BLaER1 (cell line): ENCODE measurements around the gene RNF214.

ENCODE experiments used
- H3K27ac ChIP-seq: shearing (Covaris generic); formaldehyde crosslinking; 2 replicates; pipeline ENCODE4 v1.8.1; 2022
- H3K27me3 ChIP-seq: shearing (Covaris generic); formaldehyde crosslinking; 2 replicates; pipeline ENCODE4 v1.8.1; 2022
- H3K36me3 ChIP-seq: shearing (Covaris generic); formaldehyde crosslinking; 2 replicates; pipeline ENCODE4 v1.8.1; 2022
- H3K4me1 ChIP-seq: shearing (Covaris generic); formaldehyde crosslinking; 2 replicates; pipeline ENCODE4 v1.8.1; 2022
- H3K4me2 ChIP-seq: shearing (Covaris generic); formaldehyde crosslinking; 2 replicates; pipeline ENCODE4 v1.8.1; 2022
- H3K4me3 ChIP-seq: shearing (Covaris generic); formaldehyde crosslinking; 2 replicates; pipeline ENCODE4 v1.8.1; 2022
- H3K9ac ChIP-seq: shearing (Covaris generic); formaldehyde crosslinking; 2 replicates; pipeline ENCODE4 v1.8.1; 2022
- H3K9me3 ChIP-seq: shearing (Covaris generic); formaldehyde crosslinking; 2 replicates; pipeline ENCODE4 v1.8.1; 2022
- H4K20me1 ChIP-seq: shearing (Covaris generic); formaldehyde crosslinking; 2 replicates; pipeline ENCODE4 v1.8.1; 2022
- Cebpa-rat ChIP-seq: shearing (Covaris generic); IDR thresholded peaks from 2 replicates; pipeline ENCODE4 v1.8.1; 2022

Gene RNF214

GRCh38 chr11:117305145-117305544 is 72.7 kb downstream of the RNF214 start:
- H3K27ac ChIP-seq, result no peak overlapping the region
- H3K9ac ChIP-seq, result no peak overlapping the region
- H3K4me1 ChIP-seq, result peaks cover 10% of the 10 kb centered on the region
- no peaks in the 10 kb centered on the region for H3K36me3 ChIP-seq
- no peak overlapping the region for H3K4me2 ChIP-seq
- no peak for TF ChIP-seq Cebpa-rat
- H3K4me3 ChIP-seq, result no peak overlapping the region
- no peaks in the 10 kb centered on the region for H3K9me3 ChIP-seq
- H4K20me1 ChIP-seq, result no peaks in the 10 kb centered on the region
- no peaks in the 10 kb centered on the region for H3K27me3 ChIP-seq

- Histone ChIP-seq H3K27me3 (peaks cover 6% of the 10 kb centered on the region; the same call in 1 of the 2 replicates), H3K36me3 (no peaks in the 10 kb centered on the region), H3K9ac (no peak overlapping the region), H3K4me1 (no peaks in the 10 kb centered on the region), H4K20me1 (no peaks in the 10 kb centered on the region), H3K9me3 (no peaks in the 10 kb centered on the region), H3K4me2 (no peak overlapping the region), H3K4me3 (no peak overlapping the region), H3K27ac (no peak overlapping the region)
- TF ChIP-seq Cebpa-rat, result no peak
These were observed 76.8 kb downstream of the RNF214 start for GRCh38 chr11:117309310-117309709.

- Histone ChIP-seq H3K4me1 (peaks cover 10% of the 10 kb centered on the region), H3K9me3 (no peaks in the 10 kb centered on the region), H4K20me1 (no peaks in the 10 kb centered on the region), H3K36me3 (no peaks in the 10 kb centered on the region), H3K9ac (no peak overlapping the region), H3K4me2 (no peak overlapping the region), H3K4me3 (no peak overlapping the region), H3K27ac (no peak overlapping the region), H3K27me3 (peaks cover 41% of the 10 kb centered on the region)
- no peak for TF ChIP-seq Cebpa-rat
These were observed 80.6 kb downstream of the RNF214 start for GRCh38 chr11:117313091-117313490.

- Histone ChIP-seq H3K36me3 (no peaks in the 10 kb centered on the region), H3K9me3 (no peaks in the 10 kb centered on the region), H3K4me3 (no peak overlapping the region), H3K9ac (no peak overlapping the region), H3K4me1 (peaks cover 10% of the 10 kb centered on the region), H3K27me3 (peaks cover 41% of the 10 kb centered on the region), H3K4me2 (peak overlapping the region; percentile 99; the same call in 1 of the 2 replicates), H4K20me1 (no peaks in the 10 kb centered on the region), H3K27ac (no peak overlapping the region)
- TF ChIP-seq Cebpa-rat, result no peak
These were observed 81.6 kb downstream of the RNF214 start for GRCh38 chr11:117313828-117314768.

GRCh38 chr11:117314840-117315239 is 82.4 kb downstream of the RNF214 start:
- no peaks in the 10 kb centered on the region for H4K20me1 ChIP-seq
- peaks cover 10% of the 10 kb centered on the region for H3K4me1 ChIP-seq
- H3K27me3 ChIP-seq, result peaks cover 41% of the 10 kb centered on the region
- no peak overlapping the region; the same call in 1 of the 2 replicates for H3K9ac ChIP-seq
- H3K9me3 ChIP-seq, result no peaks in the 10 kb centered on the region
- TF ChIP-seq Cebpa-rat, result no peak
- H3K27ac ChIP-seq, result no peak overlapping the region
- no peaks in the 10 kb centered on the region for H3K36me3 ChIP-seq
- peak overlapping the region; percentile 81 for H3K4me3 ChIP-seq
- peak overlapping the region; percentile 99 for H3K4me2 ChIP-seq

- Histone ChIP-seq H3K4me1 (peaks cover 10% of the 10 kb centered on the region), H3K36me3 (no peaks in the 10 kb centered on the region), H3K9me3 (no peaks in the 10 kb centered on the region), H3K9ac (peak overlapping the region; percentile 77), H3K27ac (peak overlapping the region; percentile 53; the same call in 1 of the 2 replicates), H4K20me1 (no peaks in the 10 kb centered on the region), H3K4me2 (peak overlapping the region; percentile 99), H3K4me3 (peak overlapping the region; percentile 81), H3K27me3 (peaks cover 41% of the 10 kb centered on the region)
- TF ChIP-seq Cebpa-rat, result no peak
These were observed 83.1 kb downstream of the RNF214 start for GRCh38 chr11:117315285-117316196.

- no peak for TF ChIP-seq Cebpa-rat
- peak within 1 kb of the TSS; percentile 53; the same call in 1 of the 2 replicates for H3K27ac ChIP-seq
- peak within 1 kb of the TSS; percentile 77 for H3K9ac ChIP-seq
- H4K20me1 ChIP-seq, result no peaks in the 10 kb centered on the region
- peaks cover 41% of the 10 kb centered on the region for H3K27me3 ChIP-seq
- peak within 1 kb of the TSS; percentile 81 for H3K4me3 ChIP-seq
- no peaks in the 10 kb centered on the region for H3K36me3 ChIP-seq
- peak within 1 kb of the TSS; percentile 99 for H3K4me2 ChIP-seq
- peaks cover 10% of the 10 kb centered on the region for H3K4me1 ChIP-seq
- H3K9me3 ChIP-seq, result no peaks in the 10 kb centered on the region
These were observed 83.9 kb downstream of the RNF214 start, which contains the start of gene BACE1 for GRCh38 chr11:117316197-117316961. Gene BACE1 (minus strand): TSS chr11:117316256. CDS start chr11:117315795, 461 bp downstream.

GRCh38 chr11:117318738-117319137 is 86.3 kb downstream of the RNF214 start:
- H3K36me3 ChIP-seq, result no peaks in the 10 kb centered on the region
- H4K20me1 ChIP-seq, result no peaks in the 10 kb centered on the region
- no peak overlapping the region for H3K4me2 ChIP-seq
- H3K4me1 ChIP-seq, result peaks cover 10% of the 10 kb centered on the region
- H3K27ac ChIP-seq, result no peak overlapping the region
- TF ChIP-seq Cebpa-rat, result no peak
- H3K27me3 ChIP-seq, result peaks cover 40% of the 10 kb centered on the region
- no peak overlapping the region for H3K4me3 ChIP-seq
- H3K9ac ChIP-seq, result no peak overlapping the region
- no peaks in the 10 kb centered on the region for H3K9me3 ChIP-seq
